HCT116 (cell line): ENCODE results near the gene IL22RA2.

Experiments used
- CEBPB ChIP-seq: IDR thresholded peaks from 2 replicates; pipeline ENCODE4 v1.6.1; 2012; ENCODE audit warnings: low read depth
- EZH2 ChIP-seq: fragments of 200-600 bp; sonication (generic); IDR thresholded peaks from 2 replicates; pipeline ENCODE4 v1.6.1; 2017; ENCODE audit warnings: antibody characterized with exemption, mixed run types
- MAX ChIP-seq: IDR thresholded peaks from 2 replicates; pipeline ENCODE4 v1.6.1; 2012
- POLR2A ChIP-seq: IDR thresholded peaks from 2 replicates; pipeline ENCODE4 v1.7.0; 2011; ENCODE audit warnings: borderline replicate concordance; ENCODE audit not compliant: insufficient read depth, insufficient read length; ENCODE audit errors: extremely low read depth
- POLR2AphosphoS5 ChIP-seq: IDR thresholded peaks from 2 replicates; pipeline ENCODE4 v1.6.1; 2011; ENCODE audit warnings: mild to moderate bottlenecking, low read depth, low read length, moderate library complexity
- SP1 ChIP-seq: IDR thresholded peaks from 2 replicates; pipeline ENCODE4 v1.6.1; 2012; ENCODE audit warnings: low read depth
- TF ChIP-seq, protein P1 (sequence below), 3 experiments: fragments of 200-600 bp in 1 of 3; sonication (generic) in 1 of 3; IDR thresholded peaks in 2 of 3; conservative IDR thresholded peaks in 1 of 3; 2 replicates each; pipeline ENCODE4 v1.5.1; 2012 to 2017; ENCODE audit warnings: low read depth in 2 of 3, low read length in 2 of 3, antibody characterized with exemption in 1 of 3, borderline replicate concordance in 1 of 3, control low read depth in 1 of 3, mild to moderate bottlenecking in 1 of 3, mixed read lengths in 1 of 3, mixed run types in 1 of 3, moderate library complexity in 1 of 3; ENCODE audit not compliant: insufficient read depth in 1 of 3

DNA sequence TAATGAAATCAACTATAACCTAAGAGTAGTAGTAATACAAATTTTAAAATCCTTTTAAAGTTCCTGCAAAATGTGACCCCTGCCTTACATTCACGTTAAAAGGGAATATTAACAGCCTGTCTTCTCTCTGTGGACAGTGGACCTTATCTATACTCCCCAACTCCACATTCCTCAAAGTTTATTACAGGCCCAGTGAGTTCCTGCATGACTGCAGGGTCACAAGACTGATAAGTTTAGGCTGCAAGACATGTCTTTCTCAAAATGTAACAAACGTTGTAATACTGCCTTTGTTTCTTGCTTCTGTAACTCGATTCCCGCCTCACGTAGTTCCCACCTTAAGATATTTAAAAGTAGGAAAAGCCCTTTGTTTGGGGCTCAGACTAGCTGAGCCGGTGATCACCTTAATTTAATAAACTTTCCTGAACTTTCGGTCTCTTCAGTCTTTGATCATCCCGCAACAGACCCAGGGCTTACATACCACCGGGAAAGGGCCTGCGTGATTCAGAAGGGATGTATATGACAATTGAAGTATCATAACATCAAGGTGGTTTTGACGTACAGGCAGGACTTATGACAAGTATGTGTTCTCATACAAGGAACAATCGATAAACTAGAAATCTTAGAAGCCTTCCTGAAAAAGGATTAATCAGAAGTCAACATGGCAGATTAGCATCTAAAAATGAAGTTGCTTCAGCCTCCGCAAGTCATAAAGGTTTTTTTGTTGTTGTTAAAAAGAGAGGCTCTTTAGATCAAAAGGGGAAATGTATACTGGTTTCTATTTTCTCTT, 3.0 kb downstream of the IL22RA2 start:
- TF ChIP-seq CEBPB (no peak), SP1 (no peak), EZH2 (no peak), MAX (no peak), POLR2A (no peak), POLR2AphosphoS5 (no peak)
- TF ChIP-seq, protein P1, sequence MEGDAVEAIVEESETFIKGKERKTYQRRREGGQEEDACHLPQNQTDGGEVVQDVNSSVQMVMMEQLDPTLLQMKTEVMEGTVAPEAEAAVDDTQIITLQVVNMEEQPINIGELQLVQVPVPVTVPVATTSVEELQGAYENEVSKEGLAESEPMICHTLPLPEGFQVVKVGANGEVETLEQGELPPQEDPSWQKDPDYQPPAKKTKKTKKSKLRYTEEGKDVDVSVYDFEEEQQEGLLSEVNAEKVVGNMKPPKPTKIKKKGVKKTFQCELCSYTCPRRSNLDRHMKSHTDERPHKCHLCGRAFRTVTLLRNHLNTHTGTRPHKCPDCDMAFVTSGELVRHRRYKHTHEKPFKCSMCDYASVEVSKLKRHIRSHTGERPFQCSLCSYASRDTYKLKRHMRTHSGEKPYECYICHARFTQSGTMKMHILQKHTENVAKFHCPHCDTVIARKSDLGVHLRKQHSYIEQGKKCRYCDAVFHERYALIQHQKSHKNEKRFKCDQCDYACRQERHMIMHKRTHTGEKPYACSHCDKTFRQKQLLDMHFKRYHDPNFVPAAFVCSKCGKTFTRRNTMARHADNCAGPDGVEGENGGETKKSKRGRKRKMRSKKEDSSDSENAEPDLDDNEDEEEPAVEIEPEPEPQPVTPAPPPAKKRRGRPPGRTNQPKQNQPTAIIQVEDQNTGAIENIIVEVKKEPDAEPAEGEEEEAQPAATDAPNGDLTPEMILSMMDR (IDR thresholded peaks at IDR 0.05 in 2 of 3, conservative IDR thresholded peaks at IDR 0.05 in 1 of 3; ENCODE audit: borderline replicate concordance in 1 of 3, insufficient read depth in 1 of 3, low read depth in 2 of 3, low read length in 2 of 3) = no peak
